PC-9 (cell line): ENCODE measurements around the gene RPS19BP1. TPM values are rescaled to one million over a fixed set of nuclear protein-coding genes. Genes with fewer than 3 reads are reported as not detected.

Source experiments
- BruUV-seq: library from RNA; stranded (reverse); fragments of 400-500 nt; replicated peaks from 2 replicates; lab custom pipeline; 2021; lab: Mats Ljungman, UMichigan
- CTCF ChIA-PET: fragments of 300-600 bp; sonication (Branson Sonifier 250); formaldehyde crosslinking; loops from one replicate; lab custom pipeline; 2022; ENCODE audit warnings: antibody characterized with exemption; lab: Charles Lee
- POLR2A ChIA-PET: fragments of 300-600 bp; sonication (Branson Sonifier 250); formaldehyde crosslinking; loops from one replicate; lab custom pipeline; 2022; ENCODE audit warnings: antibody characterized with exemption; ENCODE audit not compliant: unreplicated experiment; lab: Charles Lee
- DNase-seq, 2 experiments: peaks; one replicate each; pipeline versions ENCODE4 v3.0.0 to v3.0.0-alpha.2; 2015 to 2022; ENCODE audit warnings: mixed read lengths in 1 of 2
- H2AFZ ChIP-seq: fragments of 200-600 bp; sonication (generic); 2 replicates; pipeline ENCODE4 v1.8.1; 2017; ENCODE audit warnings: antibody characterized with exemption
- H3F3A ChIP-seq: fragments of 200-600 bp; sonication (generic); 2 replicates; pipeline ENCODE4 v1.8.1; 2017; ENCODE audit warnings: antibody characterized with exemption, mild to moderate bottlenecking, low read depth; ENCODE audit not compliant: insufficient read depth
- H3K27ac ChIP-seq: fragments of 200-600 bp; sonication (generic); 2 replicates; pipeline ENCODE4 v1.6.1; 2016; ENCODE audit warnings: mixed run types
- H3K27me3 ChIP-seq: fragments of 200-600 bp; sonication (generic); 2 replicates; pipeline ENCODE4 v1.6.1; 2016; ENCODE audit warnings: low read depth, mixed run types; ENCODE audit not compliant: insufficient read depth
- H3K36me3 ChIP-seq: fragments of 200-600 bp; sonication (generic); 2 replicates; pipeline ENCODE4 v1.6.1; 2016; ENCODE audit warnings: low read depth, mixed run types
- H3K4me1 ChIP-seq: fragments of 200-600 bp; sonication (generic); replicated peaks from 2 replicates; pipeline ENCODE4 v1.6.1; 2016; ENCODE audit warnings: mixed run types; ENCODE audit not compliant: insufficient read depth
- H3K4me2 ChIP-seq: fragments of 200-600 bp; sonication (generic); 2 replicates; pipeline ENCODE4 v1.6.1; 2017; ENCODE audit warnings: mixed run types
- H3K4me3 ChIP-seq: fragments of 200-600 bp; sonication (generic); 2 replicates; pipeline ENCODE4 v1.6.1; 2016; ENCODE audit warnings: mixed run types
- H3K79me2 ChIP-seq: fragments of 200-600 bp; sonication (generic); 2 replicates; pipeline ENCODE4 v1.6.1; 2017; ENCODE audit warnings: low read depth, mixed run types
- H3K9me2 ChIP-seq: fragments of 200-600 bp; sonication (generic); 2 replicates; pipeline ENCODE4 v1.8.1; 2017; ENCODE audit warnings: mild to moderate bottlenecking; ENCODE audit not compliant: insufficient read depth
- H3K9me3 ChIP-seq: fragments of 200-600 bp; sonication (generic); 2 replicates; pipeline ENCODE4 v1.8.1; 2016; ENCODE audit warnings: low read depth; ENCODE audit not compliant: insufficient read depth
- H4K20me1 ChIP-seq: fragments of 200-600 bp; sonication (generic); 2 replicates; pipeline ENCODE4 v1.8.1; 2017; ENCODE audit not compliant: insufficient read depth
- EZH2 ChIP-seq: fragments of 200-600 bp; sonication (generic); IDR thresholded peaks from 2 replicates; pipeline ENCODE4 v1.8.0; 2017; ENCODE audit warnings: antibody characterized with exemption, low read depth
- intact Hi-C: fragments of 100-400 bp; cut with micrococcal nuclease; formaldehyde crosslinking; loops from one replicate; pipeline ENCODE4 v1.10.0; 2022; ENCODE audit not compliant: unreplicated experiment
- total RNA-seq: library from RNA; stranded (reverse); gene quantifications from 2 replicates; pipeline ENCODE4 v1.2.3, GENCODE V29; 2021
- TF ChIP-seq, protein P1 (sequence below): fragments of 200-600 bp; sonication (generic); conservative IDR thresholded peaks from 2 replicates; pipeline ENCODE4 v1.6.1; 2017; ENCODE audit warnings: mixed run types, antibody characterized with exemption, mild to moderate bottlenecking, moderate library complexity

The RPS19BP1 gene
- total RNA-seq, 1 experiment from 2014 or later, result 60.7 TPM

DNA sequence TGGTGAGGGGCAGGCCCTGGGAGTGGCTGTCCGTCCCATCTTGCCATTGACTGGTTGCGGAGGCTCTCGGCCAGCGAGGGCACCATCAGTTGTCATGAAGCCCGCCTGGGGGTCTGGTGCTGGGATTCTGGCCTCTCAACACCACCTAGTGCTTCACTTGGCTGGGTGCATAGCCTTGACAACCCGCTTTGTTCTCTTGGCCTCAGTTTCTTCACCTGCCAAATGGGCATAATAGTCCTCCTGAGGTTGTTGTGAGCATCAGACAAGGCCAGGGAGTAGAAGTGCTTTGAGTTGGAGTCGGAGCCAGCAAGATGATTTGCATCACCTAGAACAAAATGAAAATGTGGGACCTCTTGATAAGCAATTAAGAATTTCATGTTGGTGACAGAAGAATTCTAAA lies 36.5 kb upstream of the RPS19BP1 start:
- CTCF ChIA-PET, result no interaction called here
- no peaks in the 10 kb centered on the region for H3K9me2 ChIP-seq
- H3K27ac ChIP-seq, result no peak overlapping the region
- H3K36me3 ChIP-seq, result no peaks in the 10 kb centered on the region
- DNase-seq, result no peak
- no TSS peak for BruUV-seq
- TF ChIP-seq, protein P1, sequence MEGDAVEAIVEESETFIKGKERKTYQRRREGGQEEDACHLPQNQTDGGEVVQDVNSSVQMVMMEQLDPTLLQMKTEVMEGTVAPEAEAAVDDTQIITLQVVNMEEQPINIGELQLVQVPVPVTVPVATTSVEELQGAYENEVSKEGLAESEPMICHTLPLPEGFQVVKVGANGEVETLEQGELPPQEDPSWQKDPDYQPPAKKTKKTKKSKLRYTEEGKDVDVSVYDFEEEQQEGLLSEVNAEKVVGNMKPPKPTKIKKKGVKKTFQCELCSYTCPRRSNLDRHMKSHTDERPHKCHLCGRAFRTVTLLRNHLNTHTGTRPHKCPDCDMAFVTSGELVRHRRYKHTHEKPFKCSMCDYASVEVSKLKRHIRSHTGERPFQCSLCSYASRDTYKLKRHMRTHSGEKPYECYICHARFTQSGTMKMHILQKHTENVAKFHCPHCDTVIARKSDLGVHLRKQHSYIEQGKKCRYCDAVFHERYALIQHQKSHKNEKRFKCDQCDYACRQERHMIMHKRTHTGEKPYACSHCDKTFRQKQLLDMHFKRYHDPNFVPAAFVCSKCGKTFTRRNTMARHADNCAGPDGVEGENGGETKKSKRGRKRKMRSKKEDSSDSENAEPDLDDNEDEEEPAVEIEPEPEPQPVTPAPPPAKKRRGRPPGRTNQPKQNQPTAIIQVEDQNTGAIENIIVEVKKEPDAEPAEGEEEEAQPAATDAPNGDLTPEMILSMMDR, result no peak
- TF ChIP-seq EZH2, result no peak
- intact Hi-C loops, result no loop called here
- H3K4me2 ChIP-seq, result no peak overlapping the region
- no peaks in the 10 kb centered on the region for H3K27me3 ChIP-seq
- H3K79me2 ChIP-seq, result no peaks in the 10 kb centered on the region
- peaks cover 10% of the 10 kb centered on the region for H3F3A ChIP-seq
- H4K20me1 ChIP-seq, result no peaks in the 10 kb centered on the region
- POLR2A ChIA-PET, result no interaction called here
- H2AFZ ChIP-seq, result no peak overlapping the region
- H3K9me3 ChIP-seq, result no peaks in the 10 kb centered on the region
- no peak overlapping the region for H3K4me3 ChIP-seq
- H3K4me1 ChIP-seq, result peaks cover under 1% of the 10 kb centered on the region

DNA sequence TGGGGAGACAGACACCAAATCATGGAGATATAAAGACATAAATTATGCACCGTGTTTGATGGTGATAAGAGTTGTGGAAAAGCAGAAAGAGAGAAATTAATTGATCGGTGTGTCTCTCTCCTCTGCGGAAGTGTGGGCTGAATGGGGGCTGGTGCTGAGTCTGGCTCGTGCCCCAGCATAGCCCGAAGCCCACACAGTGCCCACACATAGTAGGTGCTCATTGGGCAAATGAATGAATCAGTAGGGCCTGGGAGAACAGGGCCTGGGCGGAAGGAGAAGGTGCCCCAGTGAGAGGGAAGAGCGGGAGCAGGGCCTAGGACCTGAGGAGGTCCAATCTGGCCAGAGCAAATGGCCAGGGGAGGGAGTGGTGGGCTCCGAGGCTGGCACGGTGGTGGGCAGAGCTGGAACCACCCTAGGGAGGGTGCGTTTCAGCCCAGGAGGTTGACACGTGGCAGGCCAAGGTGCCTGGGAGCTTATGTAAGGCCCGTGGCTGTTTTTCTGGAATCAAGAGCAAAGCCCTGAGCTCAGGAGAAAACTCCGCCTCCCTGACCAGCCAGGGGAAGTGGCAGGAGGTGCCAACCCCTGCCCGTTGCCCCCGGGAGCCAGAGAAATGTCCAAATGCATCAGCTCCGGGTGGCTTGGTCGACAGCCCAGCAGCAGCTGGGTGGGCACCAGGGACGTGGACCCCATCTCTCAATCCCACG lies 35.9 kb upstream of the RPS19BP1 start:
- CTCF ChIA-PET, result no interaction called here
- POLR2A ChIA-PET, result no interaction called here
- intact Hi-C loops, result no loop called here

GRCh38 chr22:39567135-39567946 lies 34.8 kb upstream of the RPS19BP1 start:
- no peak for DNase-seq
- Histone ChIP-seq H3F3A (peaks cover 21% of the 10 kb centered on the region), H2AFZ (no peak overlapping the region), H3K4me1 (no peaks in the 10 kb centered on the region; the same call in 1 of the 2 replicates), H3K27ac (no peak overlapping the region), H3K9me3 (no peaks in the 10 kb centered on the region), H3K9me2 (no peaks in the 10 kb centered on the region), H3K4me2 (no peak overlapping the region), H4K20me1 (no peaks in the 10 kb centered on the region), H3K4me3 (no peak overlapping the region), H3K36me3 (no peaks in the 10 kb centered on the region), H3K79me2 (no peaks in the 10 kb centered on the region), H3K27me3 (no peaks in the 10 kb centered on the region)
- BruUV-seq, result no TSS peak
- intact Hi-C loops, result no loop called here
- ChIA-PET POLR2A (no interaction called here), CTCF (interaction anchor here (0.6 kb wide), 1 partner anchor 55 kb away, joined by 3 read pairs; no protein-coding TSS in a partner anchor)
- TF ChIP-seq, protein P1, result no peak
- no peak for TF ChIP-seq EZH2

More for the DNA sequence above, 35.9 kb upstream of the RPS19BP1 start:
- Histone ChIP-seq H3K9me2 (no peaks in the 10 kb centered on the region), H3K4me3 (no peak overlapping the region), H2AFZ (no peak overlapping the region), H4K20me1 (no peaks in the 10 kb centered on the region), H3K4me2 (no peak overlapping the region), H3K9me3 (no peaks in the 10 kb centered on the region), H3K4me1 (no peaks in the 10 kb centered on the region; the same call in 1 of the 2 replicates), H3K27ac (no peak overlapping the region), H3K79me2 (no peaks in the 10 kb centered on the region), H3K27me3 (no peaks in the 10 kb centered on the region), H3K36me3 (no peaks in the 10 kb centered on the region), H3F3A (peaks cover 16% of the 10 kb centered on the region)
- no peak for TF ChIP-seq EZH2
- TF ChIP-seq, protein P1, result no peak
- no peak for DNase-seq
- no TSS peak for BruUV-seq
